ENCODE measurements around the gene PROM1.

GRCh38 chr4:15948826-15949225 is 135.0 kb downstream of the PROM1 start:
- TF ChIP-seq POLR2AphosphoS5 (IDR thresholded peaks at IDR 0.05; ENCODE audit: insufficient read depth in 1 of 2, low read depth in 1 of 2) (no peak), CTCF (IDR thresholded peaks at IDR 0.05) (no peak), POLR2A (IDR thresholded peaks at IDR 0.05) (no peak)
